Measurements from ENCODE around the gene ACKR2. TPM values are rescaled to one million over a fixed set of nuclear protein-coding genes. Genes with fewer than 3 reads are reported as not detected.

Gene ACKR2
- total RNA-seq, 1 donor from 2014 or later: 7.9 TPM

- Histone ChIP-seq H3K9me3 (peaks cover 46% of the 10 kb centered on the region), H3K4me1 (no peaks in the 10 kb centered on the region), H3K27me3 (no peaks in the 10 kb centered on the region), H3K27ac (no peak overlapping the region), H3K36me3 (peaks cover 5 to 48% of the 10 kb centered on the region in 2 donors), H3K4me3 (no peak overlapping the region)
- no peak for TF ChIP-seq POLR2AphosphoS5 (IDR thresholded peaks at IDR 0.05; ENCODE audit: insufficient read depth in 1 of 2, low read depth in 1 of 2)
- no peak for TF ChIP-seq CTCF (IDR thresholded peaks at IDR 0.05)
- no peak for TF ChIP-seq POLR2A (IDR thresholded peaks at IDR 0.05)
- intact Hi-C loops (cut with DNase I): no loop called here
- peak in 1 of 2 donors; percentile 81 for DNase-seq (ENCODE audit: extremely low spot score in 2 of 2)
These were observed 105.7 kb downstream of the ACKR2 start for GRCh38 chr3:42914771-42915515.

Small RNAs within 50 kb of the gene (small RNA-seq; reads per million reads assigned to genes)
- gene CCDC13: not detected

Other genes with a start within 250 kb of the ACKR2 start
- gene SEC22C, start 227.5 kb upstream of the ACKR2 start, total RNA-seq: 27.5 TPM
- gene SS18L2, start 218.6 kb upstream of the ACKR2 start, total RNA-seq: 19.2 TPM
- 128 TPM for gene NKTR, start 208.8 kb upstream of the ACKR2 start, total RNA-seq
- 47.9 TPM for gene ZBTB47, start 155.7 kb upstream of the ACKR2 start, total RNA-seq
- gene KLHL40, start 123.9 kb upstream of the ACKR2 start, total RNA-seq: not detected
- gene HHATL, start 106.6 kb upstream of the ACKR2 start, total RNA-seq: not detected
- 1.2 TPM for gene CCDC13, start 36.2 kb upstream of the ACKR2 start, total RNA-seq
- 173 TPM for gene HIGD1A, start 5.0 kb upstream of the ACKR2 start, total RNA-seq
- not detected for gene CYP8B1, start 66.4 kb downstream of the ACKR2 start, total RNA-seq
- gene ZNF662, start 96.7 kb downstream of the ACKR2 start, total RNA-seq: 6.6 TPM
- 10.6 TPM for gene GASK1A, start 169.9 kb downstream of the ACKR2 start, total RNA-seq